HG03342 (cell line): ENCODE measurements around the gene LTO1.
A peak's percentile ranks its signal among the peaks of the same experiment; 100 is the strongest.

Experiments
- ATAC-seq: cut with Tn5 transposase; IDR thresholded peaks from one replicate; pipeline ENCODE4 v1.9.1; 2021; ENCODE audit warnings: mild to moderate bottlenecking, moderate library complexity; ENCODE audit not compliant: unreplicated experiment

The LTO1 gene

GRCh38 chr11:69674886-69675714 lies at the start of gene LTO1:
TSS of gene LTO1 (minus strand) at chr11:69675353. CDS start at chr11:69675239, 114 bp downstream.
- peak; percentile 81 for ATAC-seq

- ATAC-seq, result no peak
Observed at GRCh38 chr11:69721745-69722144, 46.6 kb upstream of the LTO1 start.

DNA sequence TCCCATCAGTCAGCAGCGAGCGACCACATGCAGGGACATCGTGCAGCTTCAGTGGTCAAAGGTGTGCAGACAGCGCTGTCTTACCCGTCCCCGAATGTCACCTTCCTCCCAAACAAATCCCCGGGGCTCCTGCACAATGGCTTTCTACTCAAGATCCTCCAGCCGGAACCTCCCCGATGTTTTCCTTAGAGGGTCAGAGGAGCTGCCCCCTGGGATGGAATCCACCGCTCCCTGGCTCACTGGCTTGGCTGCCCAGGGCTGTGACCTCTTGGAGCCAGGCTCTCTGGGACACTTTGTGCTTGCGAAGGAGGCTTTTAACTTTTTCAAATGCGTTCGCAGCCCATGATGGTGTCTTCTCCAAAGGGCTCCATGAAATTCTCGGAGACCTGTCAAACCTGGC lies 46.0 kb upstream of the LTO1 start:
- ATAC-seq, result no peak

- ATAC-seq, result no peak
Observed at GRCh38 chr11:69718912-69719311, 43.8 kb upstream of the LTO1 start.

DNA sequence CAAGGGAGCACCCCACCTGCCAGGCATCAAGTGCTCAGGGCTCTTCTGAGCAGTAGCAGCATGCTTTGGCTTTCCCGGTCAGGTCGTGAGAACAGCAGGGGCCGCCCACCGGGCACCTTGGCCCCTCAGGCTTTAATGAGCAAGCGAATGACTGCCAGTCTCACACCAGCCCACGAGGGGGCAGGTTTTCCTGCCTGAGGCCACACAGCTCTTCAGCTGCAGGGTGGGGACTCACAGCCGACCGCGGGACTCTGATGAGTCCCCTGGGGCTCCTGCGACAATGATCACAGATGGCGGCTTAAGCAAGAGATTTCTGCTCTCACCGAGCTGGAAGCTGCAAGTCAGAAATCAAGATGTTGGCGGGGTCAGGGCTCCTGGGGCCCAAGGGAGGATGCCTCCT lies 43.0 kb upstream of the LTO1 start:
- no peak for ATAC-seq

- ATAC-seq, result no peak
Observed at GRCh38 chr11:69716891-69717747, 42.0 kb upstream of the LTO1 start.

DNA sequence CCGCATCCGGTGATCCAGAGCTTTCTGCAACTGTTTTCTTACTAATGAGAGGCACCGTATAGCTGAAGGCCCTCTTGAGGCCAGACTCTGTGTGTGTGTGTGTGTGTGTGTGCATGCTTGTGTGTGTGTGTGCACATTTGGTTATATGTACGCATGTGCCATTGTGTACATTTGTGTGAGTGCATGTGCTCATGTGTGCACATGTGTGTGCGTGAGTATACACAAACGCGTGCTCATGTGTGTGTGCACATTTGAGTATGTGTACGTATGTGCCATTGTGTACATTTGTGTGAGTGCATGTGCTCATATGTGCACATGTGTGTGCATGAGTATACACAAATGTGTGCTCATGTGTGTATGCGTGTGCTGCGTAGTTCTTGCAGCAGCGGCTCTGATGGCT lies 40.9 kb upstream of the LTO1 start:
- ATAC-seq, result no peak

DNA sequence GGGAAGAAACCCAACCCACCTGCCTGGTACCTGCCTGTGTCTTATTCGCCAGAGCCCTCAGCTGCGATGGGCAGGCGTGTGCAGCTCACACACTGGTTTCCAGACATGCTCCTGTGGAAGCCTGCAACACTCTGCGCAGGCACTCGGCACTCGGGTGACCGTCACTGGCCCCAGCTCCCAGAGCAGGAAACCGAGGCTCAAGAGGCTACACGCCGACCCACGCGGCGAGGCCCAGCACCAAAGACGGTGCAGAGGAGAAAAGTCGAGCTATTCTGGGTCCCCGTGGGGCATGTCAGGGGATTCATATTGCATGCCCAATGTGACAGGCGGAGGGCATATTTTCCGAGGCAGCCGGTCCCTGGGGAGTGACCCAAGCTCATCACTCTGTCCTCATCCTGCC lies 40.3 kb upstream of the LTO1 start:
- ATAC-seq, result no peak

DNA sequence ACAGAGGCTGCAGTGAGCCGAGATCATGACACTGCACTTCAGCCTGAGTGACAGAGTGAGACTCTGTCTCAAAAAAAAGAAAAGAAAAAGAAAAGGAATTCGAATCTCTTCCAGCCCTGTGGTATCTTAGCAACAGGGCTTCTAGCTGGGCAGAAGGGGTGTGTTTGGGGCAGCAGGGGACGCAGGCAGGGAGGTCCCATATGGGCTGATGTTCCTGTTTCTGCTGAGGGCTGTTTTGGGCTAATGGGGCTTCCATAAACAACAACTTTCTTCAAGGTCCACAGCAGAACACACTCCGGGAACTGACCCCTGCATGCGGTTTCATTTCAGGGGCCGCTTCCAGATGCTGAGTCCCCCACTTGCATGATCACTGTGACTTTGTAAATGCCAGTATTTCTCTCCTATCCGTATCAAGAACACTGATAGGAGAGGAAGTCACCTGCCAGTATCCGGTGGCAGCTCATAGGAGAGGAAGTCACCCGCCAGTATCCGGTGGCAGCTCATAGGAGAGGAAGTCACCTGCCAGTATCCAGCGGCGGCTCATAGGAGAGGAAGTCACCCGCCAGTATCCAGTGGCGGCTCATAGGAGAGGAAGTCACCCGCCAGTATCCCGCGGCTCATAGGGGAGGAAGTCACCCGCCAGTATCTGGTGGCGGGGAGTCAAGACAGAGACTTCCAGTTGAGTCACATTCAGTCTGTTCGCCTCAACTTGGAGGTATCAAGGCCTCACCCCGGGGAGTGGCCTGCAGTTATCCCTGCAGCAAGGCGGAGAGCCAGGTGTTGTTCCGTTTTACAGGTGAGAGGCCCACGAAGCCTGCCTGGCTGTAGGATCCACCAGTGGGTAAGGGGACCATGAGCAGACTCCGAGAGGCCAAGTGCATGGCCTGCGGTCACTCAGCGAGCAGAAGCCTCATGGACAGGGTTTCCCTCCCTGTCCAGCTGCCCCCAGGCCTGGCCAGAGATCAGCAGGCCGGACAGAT lies 37.0 kb upstream of the LTO1 start:
- ATAC-seq, result no peak

DNA sequence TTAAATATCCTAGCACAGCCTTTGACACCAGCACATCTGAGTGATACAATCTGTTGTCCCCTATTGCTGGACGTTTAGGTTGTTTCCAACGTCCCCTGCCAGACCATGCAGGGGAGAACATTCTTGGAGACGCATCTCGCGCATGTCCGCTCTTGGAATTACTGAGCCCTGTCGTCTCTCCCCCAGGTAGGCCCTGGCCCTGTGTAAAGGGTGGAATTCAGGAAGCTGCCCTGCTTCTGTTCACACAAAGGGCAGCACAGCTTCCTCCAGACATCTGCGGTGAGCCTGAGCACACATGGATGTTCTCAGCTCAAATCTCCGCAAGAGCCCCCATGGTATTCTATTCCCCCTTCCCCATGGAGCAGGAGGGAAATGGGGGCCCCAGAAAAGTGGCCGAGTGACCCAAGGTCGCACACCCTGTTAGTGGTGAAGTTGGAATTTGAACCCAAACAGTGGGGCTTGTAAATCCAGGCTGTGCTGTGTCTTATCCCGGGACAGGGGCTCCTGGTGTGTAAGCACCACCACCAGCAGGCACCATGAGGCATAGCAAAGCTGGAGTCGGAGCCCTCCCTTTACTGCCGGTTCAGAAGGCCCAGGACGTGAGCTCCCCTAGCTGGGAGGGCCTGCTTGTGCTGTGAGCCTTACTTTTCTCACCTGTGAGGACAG lies 33.7 kb upstream of the LTO1 start:
- no peak for ATAC-seq

GRCh38 chr11:69707176-69707575 lies 32.0 kb upstream of the LTO1 start:
- ATAC-seq, result no peak

GRCh38 chr11:69705901-69706787 lies 31.0 kb upstream of the LTO1 start:
- ATAC-seq, result no peak

- no peak for ATAC-seq
Observed at GRCh38 chr11:69705351-69705811, 30.2 kb upstream of the LTO1 start.

- no peak for ATAC-seq
Observed at GRCh38 chr11:69704508-69705253, 29.5 kb upstream of the LTO1 start.

DNA sequence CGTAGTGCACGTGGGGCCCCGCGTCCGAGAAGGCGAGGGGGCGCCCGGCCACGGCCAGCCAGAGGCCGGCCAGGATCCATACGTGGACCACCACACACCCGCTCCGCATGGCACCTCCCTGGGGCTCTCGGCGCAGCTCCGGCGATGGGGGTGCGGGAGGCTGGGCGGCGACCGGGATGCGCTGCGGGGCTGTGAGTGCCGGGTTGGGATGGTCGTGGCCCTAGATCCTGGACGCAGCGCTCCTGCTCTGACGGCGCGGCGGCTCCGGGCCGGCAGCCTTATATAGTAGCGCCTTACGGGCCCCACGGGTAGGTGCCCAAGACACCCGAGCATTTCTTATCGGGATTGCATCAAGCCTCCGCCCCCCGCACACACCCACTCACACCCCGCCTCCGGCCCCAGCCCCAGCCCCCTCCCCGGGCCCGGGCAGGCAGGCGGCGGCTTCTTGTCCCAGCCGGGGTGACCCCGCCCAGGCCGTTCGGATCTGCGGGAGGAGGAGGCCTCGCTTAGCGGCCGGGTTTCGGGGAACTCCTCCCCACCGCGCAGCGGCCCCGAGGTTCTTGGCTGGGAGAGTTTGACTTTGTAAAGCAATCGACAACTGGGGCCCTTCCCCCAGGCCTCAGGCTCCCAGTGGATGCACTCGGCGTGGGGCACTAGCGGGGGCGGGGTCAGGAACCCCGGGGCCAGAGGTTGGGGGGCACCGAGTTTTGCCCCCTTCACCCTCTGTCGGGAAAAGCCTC lies 28.8 kb upstream of the LTO1 start, which contains the start of gene FGF19:
Gene FGF19 (minus strand): TSS at position 255 of the 740 bp plus-strand sequence. CDS start 146 bp downstream, at position 109.
- no peak for ATAC-seq

DNA sequence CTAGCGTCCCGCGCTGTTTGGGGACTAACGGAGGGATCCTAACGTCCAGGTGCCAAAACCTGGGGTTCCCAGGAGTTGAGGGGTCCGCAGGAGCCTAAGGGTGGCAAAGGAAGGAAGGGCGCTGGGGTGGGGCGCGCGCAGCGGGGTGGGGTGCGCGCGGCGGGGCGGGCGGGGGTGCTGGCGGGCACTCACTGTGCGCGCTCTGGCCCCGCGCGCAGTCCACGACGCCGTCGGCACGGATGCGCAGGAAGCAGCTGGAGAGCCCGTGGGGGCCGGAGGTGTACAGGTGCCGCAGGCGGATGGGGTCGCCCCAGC lies 28.3 kb upstream of the LTO1 start:
- ATAC-seq, result no peak

- ATAC-seq, result no peak
Observed at GRCh38 chr11:69702769-69703452, 27.8 kb upstream of the LTO1 start.
